Measurements from ENCODE around the gene POP7. TPM values are rescaled to one million over a fixed set of nuclear protein-coding genes. Genes with fewer than 3 reads are reported as not detected.

The POP7 gene
- total RNA-seq, 1 experiment from 2014 or later, result 28.2 TPM

DNA sequence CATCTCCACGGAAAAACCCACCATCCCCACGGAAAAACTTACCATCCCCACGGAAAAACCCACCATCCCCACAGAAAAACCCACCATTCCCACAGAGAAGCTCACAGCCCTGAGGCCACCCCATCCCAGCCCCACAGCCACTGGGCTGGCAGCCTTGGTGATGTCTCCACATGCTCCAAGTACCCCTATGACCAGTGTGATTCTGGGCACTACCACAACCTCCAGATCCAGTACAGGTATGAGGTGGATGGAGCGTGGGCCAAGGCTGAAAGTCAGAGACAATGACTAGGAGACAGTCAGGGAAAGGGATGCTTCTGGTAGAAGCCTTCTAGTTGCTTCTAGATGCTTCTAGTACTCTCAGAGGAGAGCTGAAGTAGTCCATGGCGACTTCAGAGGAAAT lies 47.1 kb downstream of the POP7 start:
- DNase-seq, result no peak
- H3K4me3 Mint-ChIP-seq (ENCODE audit: low read depth, unreplicated experiment), result no peak overlapping the region
- CTCF ChIA-PET, result interaction anchor here (0.7 kb wide), 1 partner anchor 95 kb away, joined by 6 read pairs; no protein-coding TSS in a partner anchor
- no peaks in the 10 kb centered on the region for H3K4me1 Mint-ChIP-seq (ENCODE audit: low read depth, unreplicated experiment)
- TF ChIP-seq CTCF (IDR thresholded peaks at IDR 0.05; ENCODE audit: unreplicated experiment), result no peak
- no peak overlapping the region for H3K27ac Mint-ChIP-seq (ENCODE audit: unreplicated experiment)
- BruUV-seq (replicated peaks), result no TSS peak
- H3K9me3 Mint-ChIP-seq (ENCODE audit: low read depth, unreplicated experiment), result no peaks in the 10 kb centered on the region
- peaks cover 46% of the 10 kb centered on the region for H3K27me3 Mint-ChIP-seq (ENCODE audit: unreplicated experiment)
- no peaks in the 10 kb centered on the region for H3K36me3 Mint-ChIP-seq (ENCODE audit: insufficient read depth, unreplicated experiment)
- intact Hi-C loops (cut with micrococcal nuclease; ENCODE audit: unreplicated experiment), result no loop called here

DNA sequence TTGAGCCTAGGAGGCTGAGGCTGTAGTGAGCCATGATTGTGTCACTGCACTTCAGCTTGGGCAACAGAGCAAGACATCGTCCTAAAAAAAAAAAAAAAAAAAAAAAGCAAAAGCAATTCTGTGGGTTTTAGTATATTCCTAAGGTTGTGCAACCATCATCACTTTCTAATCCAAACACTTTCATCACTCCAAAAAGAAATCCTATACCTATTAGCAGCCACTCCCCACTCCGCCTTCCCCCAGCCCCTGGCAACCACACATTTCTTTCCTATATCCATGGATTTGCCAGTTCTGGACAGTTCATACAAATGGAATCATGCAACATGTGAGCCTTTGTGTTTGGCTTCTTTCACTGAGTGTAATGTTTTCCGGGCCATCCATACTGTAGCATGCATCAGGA lies 47.8 kb downstream of the POP7 start:
- DNase-seq, result no peak
- no peak overlapping the region for H3K4me3 Mint-ChIP-seq (ENCODE audit: low read depth, unreplicated experiment)
- CTCF ChIA-PET, result interaction anchor here (0.7 kb wide), 1 partner anchor 96 kb away, joined by 6 read pairs; no protein-coding TSS in a partner anchor

More for the DNA sequence above, 47.8 kb downstream of the POP7 start:
- no peak for TF ChIP-seq CTCF (IDR thresholded peaks at IDR 0.05; ENCODE audit: unreplicated experiment)
- no TSS peak for BruUV-seq (replicated peaks)
- Mint-ChIP-seq H3K27me3 (ENCODE audit: unreplicated experiment) (peaks cover 38% of the 10 kb centered on the region), H3K36me3 (ENCODE audit: insufficient read depth, unreplicated experiment) (no peaks in the 10 kb centered on the region), H3K4me1 (ENCODE audit: low read depth, unreplicated experiment) (no peaks in the 10 kb centered on the region), H3K27ac (ENCODE audit: unreplicated experiment) (no peak overlapping the region), H3K9me3 (ENCODE audit: low read depth, unreplicated experiment) (no peaks in the 10 kb centered on the region)
- intact Hi-C loops (cut with micrococcal nuclease; ENCODE audit: unreplicated experiment), result no loop called here

Other genes with a start within 250 kb of the POP7 start
- 4.5 and 9.1 TPM in 2 replicates for gene SPACDR, start 241.9 kb upstream of the POP7 start, total RNA-seq (2022)
- 24.4 and 27.3 TPM in 2 replicates for gene TSC22D4, start 226.9 kb upstream of the POP7 start, total RNA-seq (2022)
- 0.38 and 0.39 TPM in 2 replicates for gene NYAP1, start 222.2 kb upstream of the POP7 start, total RNA-seq (2022)
- gene AGFG2, start 166.9 kb upstream of the POP7 start, total RNA-seq (2022), result 45.6 and 63.1 TPM in 2 replicates
- 3.1 and 3.2 TPM in 2 replicates for gene SAP25, start 132.2 kb upstream of the POP7 start, total RNA-seq (2022)
- gene LRCH4, start 120.0 kb upstream of the POP7 start, total RNA-seq (2022), result 29.0 and 34.6 TPM in 2 replicates
- 0.29 and 0.66 TPM in 2 replicates for gene FBXO24, start 119.8 kb upstream of the POP7 start, total RNA-seq (2022)
- 4.4 and 6.1 TPM in 2 replicates for gene PCOLCE, start 103.8 kb upstream of the POP7 start, total RNA-seq (2022)
- 11.7 and 14.6 TPM in 2 replicates for gene MOSPD3, start 93.6 kb upstream of the POP7 start, total RNA-seq (2022)
- 0.90 and 1.5 TPM in 2 replicates for gene TFR2, start 64.6 kb upstream of the POP7 start, total RNA-seq (2022)
- not detected in 2 replicates for gene ACTL6B, start 49.7 kb upstream of the POP7 start, total RNA-seq (2022)
- 129 and 134 TPM in 2 replicates for gene GNB2, start 32.4 kb upstream of the POP7 start, total RNA-seq (2022)
- gene GIGYF1, start 11.9 kb upstream of the POP7 start, total RNA-seq (2022), result 29.5 and 30.8 TPM in 2 replicates
- not detected in 2 replicates for gene EPO, start 14.3 kb downstream of the POP7 start, total RNA-seq (2022)
- gene ZAN, start 27.5 kb downstream of the POP7 start, total RNA-seq (2022), result not detected in 2 replicates
- gene EPHB4, start 121.4 kb downstream of the POP7 start, total RNA-seq (2022), result 63.7 and 72.4 TPM in 2 replicates
- gene SLC12A9, start 146.6 kb downstream of the POP7 start, total RNA-seq (2022), result 29.9 and 36.6 TPM in 2 replicates
- gene TRIP6, start 161.3 kb downstream of the POP7 start, total RNA-seq (2022), result 50.0 and 63.5 TPM in 2 replicates
- 151 and 157 TPM in 2 replicates for gene SRRT, start 169.0 kb downstream of the POP7 start, total RNA-seq (2022)
- 3.3 and 4.2 TPM in 2 replicates for gene UFSP1, start 183.6 kb downstream of the POP7 start, total RNA-seq (2022)
- 3.2 and 11.3 TPM in 2 replicates for gene ACHE, start 189.8 kb downstream of the POP7 start, total RNA-seq (2022)
- gene MUC3A, start 243.4 kb downstream of the POP7 start, total RNA-seq (2022), result 6.3 and 12.7 TPM in 2 replicates